Fibroblast of lung (primary cell): ENCODE data around the gene ACTR1B.
"Not testable (repeated sequence)": the region's sequence is repeated elsewhere in the genome, so short reads cannot be mapped to it uniquely, and the experiment has no call there.

Source experiments
- CTCF ChIP-seq, 2 donors: IDR thresholded peaks in 1 of 2; conservative IDR thresholded peaks in 1 of 2; 1 replicate in 1 of 2; 2 replicates in 1 of 2; pipeline ENCODE4 v1.5.1; 2011 to 2012; ENCODE audit warnings: low read length in 2 of 2, control low read depth in 1 of 2, inconsistent platforms in 1 of 2, low read depth in 1 of 2, mild to moderate bottlenecking in 1 of 2
- EZH2 ChIP-seq: IDR thresholded peaks from 2 replicates; pipeline ENCODE4 v1.5.1; 2012; ENCODE audit warnings: low read length, control low read depth, mild to moderate bottlenecking; ENCODE audit errors: missing control alignments

- not testable (repeated sequence) for TF ChIP-seq CTCF (conservative IDR thresholded peaks at IDR 0.05 in 1 of 2, IDR thresholded peaks at IDR 0.05 in 1 of 2; ENCODE audit: low read depth in 1 of 2, low read length in 2 of 2); EZH2
Observed at GRCh38 chr2:97712175-97712574, 48.3 kb upstream of the ACTR1B start.
